ENCODE results near the gene TTC16.

Gene TTC16, protein sequence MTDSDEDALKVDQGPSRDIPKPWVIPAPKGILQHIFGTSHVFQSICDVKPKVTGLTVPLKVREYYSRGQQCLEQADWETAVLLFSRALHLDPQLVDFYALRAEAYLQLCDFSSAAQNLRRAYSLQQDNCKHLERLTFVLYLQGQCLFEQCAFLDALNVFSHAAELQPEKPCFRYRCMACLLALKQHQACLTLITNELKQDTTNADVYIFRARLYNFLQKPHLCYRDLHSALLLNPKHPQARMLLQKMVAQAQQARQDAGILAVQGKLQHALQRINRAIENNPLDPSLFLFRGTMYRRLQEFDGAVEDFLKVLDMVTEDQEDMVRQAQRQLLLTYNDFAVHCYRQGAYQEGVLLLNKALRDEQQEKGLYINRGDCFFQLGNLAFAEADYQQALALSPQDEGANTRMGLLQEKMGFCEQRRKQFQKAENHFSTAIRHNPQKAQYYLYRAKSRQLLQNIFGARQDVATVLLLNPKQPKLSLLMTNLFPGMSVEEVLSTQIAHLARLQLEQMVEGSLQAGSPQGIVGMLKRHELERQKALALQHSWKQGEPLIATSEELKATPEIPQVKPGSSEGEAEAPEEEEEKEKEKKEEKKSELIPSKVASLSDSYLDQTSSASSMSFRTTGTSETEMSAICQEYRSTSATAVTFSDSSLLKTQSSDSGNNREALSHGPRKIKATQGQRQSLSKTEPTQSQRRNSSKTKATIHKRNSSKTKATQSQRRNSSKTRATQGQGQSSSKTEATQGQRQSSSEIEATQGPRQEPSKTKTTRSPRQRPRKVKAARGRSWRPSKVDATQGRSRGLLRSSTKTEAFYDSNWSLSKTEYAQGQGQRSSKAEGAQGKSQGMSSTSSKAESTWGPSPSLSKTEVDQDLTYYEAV

GRCh38 chr9:127715470-127716337 is at the start of gene TTC16, which contains the start of gene PTRH1:
Gene TTC16 (plus strand): TSS chr9:127716079. CDS start chr9:127716146, 67 bp downstream.
Gene PTRH1 (minus strand): TSS chr9:127715663. CDS start chr9:127715639, 24 bp downstream.
- TF ChIP-seq, protein P1, sequence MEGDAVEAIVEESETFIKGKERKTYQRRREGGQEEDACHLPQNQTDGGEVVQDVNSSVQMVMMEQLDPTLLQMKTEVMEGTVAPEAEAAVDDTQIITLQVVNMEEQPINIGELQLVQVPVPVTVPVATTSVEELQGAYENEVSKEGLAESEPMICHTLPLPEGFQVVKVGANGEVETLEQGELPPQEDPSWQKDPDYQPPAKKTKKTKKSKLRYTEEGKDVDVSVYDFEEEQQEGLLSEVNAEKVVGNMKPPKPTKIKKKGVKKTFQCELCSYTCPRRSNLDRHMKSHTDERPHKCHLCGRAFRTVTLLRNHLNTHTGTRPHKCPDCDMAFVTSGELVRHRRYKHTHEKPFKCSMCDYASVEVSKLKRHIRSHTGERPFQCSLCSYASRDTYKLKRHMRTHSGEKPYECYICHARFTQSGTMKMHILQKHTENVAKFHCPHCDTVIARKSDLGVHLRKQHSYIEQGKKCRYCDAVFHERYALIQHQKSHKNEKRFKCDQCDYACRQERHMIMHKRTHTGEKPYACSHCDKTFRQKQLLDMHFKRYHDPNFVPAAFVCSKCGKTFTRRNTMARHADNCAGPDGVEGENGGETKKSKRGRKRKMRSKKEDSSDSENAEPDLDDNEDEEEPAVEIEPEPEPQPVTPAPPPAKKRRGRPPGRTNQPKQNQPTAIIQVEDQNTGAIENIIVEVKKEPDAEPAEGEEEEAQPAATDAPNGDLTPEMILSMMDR (IDR thresholded peaks at IDR 0.05), result no peak

GRCh38 chr9:127667127-127667844 is 48.6 kb upstream of the TTC16 start:
- TF ChIP-seq, protein P1 (IDR thresholded peaks at IDR 0.05), result no peak

DNA sequence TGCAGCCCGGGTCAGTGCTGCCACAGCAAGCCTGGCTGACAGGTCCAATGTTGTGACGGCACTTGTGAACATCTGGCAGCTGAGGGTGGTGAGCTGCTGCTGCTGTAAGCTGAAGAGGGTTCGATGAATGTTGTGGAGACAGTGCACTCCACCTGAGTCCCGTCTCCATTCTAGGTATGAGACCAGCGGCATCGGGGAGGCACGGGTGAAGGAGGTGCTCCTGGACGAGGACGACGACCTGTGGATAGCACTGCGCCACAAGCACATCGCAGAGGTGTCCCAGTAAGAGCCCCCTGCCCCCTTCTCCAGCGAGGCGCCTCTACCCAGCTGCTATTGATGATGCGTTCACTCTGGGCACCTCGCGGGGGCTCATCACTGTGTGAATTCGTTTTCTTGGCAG is 48.0 kb upstream of the TTC16 start:
- TF ChIP-seq, protein P1 (IDR thresholded peaks at IDR 0.05), result no peak

DNA sequence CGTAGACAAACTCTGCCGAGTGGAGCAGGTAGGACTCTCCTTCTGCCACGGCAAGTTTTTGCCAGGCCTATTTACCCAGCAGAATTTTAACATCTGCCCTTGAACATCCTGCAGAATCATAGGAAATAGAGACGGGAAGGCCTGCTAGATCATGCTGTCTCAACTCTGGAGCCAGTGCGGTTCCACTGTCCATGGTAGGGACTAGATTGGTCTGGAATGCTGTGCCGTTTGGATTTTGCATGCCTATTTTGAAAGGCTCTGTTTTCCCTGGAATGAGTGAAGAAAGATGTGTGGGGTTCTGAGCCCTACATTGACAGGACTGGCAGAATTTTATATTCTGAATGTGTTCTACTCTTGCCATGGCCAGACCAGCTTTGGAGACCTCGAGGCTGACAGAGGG is 42.6 kb upstream of the TTC16 start:
- TF ChIP-seq, protein P1 (IDR thresholded peaks at IDR 0.05), result no peak

DNA sequence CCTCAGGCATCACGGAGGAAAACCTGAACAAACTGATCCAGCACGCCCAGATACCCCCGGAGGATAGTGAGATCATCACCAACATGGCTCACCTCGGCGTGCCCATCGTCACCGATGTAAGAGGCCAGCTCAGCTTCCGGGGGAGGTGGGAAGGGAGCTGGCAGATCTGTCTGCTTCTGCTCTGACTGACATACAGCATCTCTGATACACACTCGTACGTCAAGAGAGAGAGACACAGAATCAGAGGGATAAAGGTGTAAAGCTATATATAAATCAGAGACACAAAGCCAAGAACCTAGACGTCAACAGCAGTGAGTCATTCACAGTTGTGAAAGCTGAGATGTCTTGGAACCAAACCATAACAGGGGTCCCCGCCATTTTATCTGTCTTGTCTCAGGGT is 39.2 kb upstream of the TTC16 start:
- TF ChIP-seq, protein P1 (IDR thresholded peaks at IDR 0.05), result no peak

- TF ChIP-seq, protein P1 (IDR thresholded peaks at IDR 0.05), result no peak
These were observed 36.4 kb upstream of the TTC16 start for GRCh38 chr9:127679506-127679905.
